RCC 7860 (cell line): ENCODE results near the gene MYL11.

Experiments used
- DNase-seq: peaks from one replicate; pipeline ENCODE4 v3.0.0-alpha.2; 2015; ENCODE audit warnings: low spot score
- FAIRE-seq: peaks from 2 replicates; lab custom pipeline; 2012; peaks lifted over from hg19 to GRCh38; lab: Jason Lieb, UNC

Gene MYL11

DNA sequence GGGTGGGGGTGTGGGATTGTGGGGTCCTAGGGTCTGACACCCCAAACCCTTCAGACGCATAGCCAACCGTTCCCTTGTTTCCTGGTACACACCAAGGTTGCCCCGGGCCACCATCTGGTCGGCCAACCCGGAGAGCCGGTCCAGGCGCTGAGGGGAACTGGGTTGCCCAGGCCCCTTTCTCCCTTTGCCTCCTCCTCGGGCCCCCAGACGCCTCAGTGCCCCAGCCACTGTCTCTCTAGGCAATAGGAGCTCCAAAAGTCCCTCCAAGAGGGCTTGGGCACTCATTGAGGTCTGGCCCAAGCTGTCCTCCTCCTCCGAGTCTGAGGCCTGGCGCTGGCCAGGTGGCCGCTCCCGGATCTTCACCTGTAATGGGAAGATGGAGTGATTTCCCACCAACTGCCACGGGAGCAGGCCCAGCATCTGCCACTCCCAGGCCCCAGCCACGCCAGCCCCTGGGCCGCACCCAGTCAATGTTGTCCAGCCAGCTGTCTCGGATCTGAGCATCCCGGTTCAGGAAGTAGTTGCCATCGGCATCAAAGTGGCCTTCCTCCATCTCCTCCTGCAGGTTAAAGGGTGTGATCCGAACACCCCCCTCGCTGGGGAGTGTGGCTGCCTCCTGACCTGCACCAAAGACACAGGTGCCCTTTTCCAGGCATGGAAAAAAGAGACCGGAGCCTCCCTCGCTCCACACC is 21.0 kb upstream of the MYL11 start:
- FAIRE-seq: no peak
- no peak for DNase-seq

DNA sequence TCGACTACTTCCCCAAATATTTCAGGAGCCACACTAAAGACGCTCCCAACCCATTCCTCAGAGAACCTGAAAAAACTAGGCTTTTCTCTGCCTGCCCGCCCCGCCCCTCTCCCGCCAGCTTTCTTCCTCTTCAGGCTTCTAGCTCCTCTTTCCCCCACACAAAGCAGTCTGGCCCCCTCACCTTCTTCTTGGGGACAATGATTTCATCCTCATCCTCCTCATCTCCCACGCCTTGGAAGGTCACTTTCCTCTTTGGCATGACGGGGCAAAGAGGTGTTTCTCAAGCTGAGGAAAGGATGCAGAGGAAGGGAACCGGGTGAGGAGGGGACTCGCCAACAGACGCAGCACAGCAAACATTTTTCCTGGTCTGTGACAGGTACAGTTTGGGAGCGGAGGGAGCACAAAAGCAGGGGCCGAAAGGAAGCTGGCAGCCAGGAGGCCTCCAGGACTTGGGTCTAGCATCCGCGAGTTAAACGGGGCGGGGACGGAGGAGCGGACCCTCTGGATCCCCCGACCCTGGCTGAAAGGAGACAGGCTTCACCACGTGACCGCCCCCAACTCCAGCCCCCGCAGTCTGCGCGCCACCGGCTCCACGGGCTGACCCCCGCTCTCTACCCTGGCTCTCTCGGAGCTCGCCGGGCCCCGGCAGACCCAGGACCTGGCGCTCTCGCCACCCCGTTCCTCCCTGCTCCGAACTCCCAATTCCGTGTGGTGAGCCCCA is 20.0 kb upstream of the MYL11 start:
- no peak for FAIRE-seq
- DNase-seq: no peak

DNA sequence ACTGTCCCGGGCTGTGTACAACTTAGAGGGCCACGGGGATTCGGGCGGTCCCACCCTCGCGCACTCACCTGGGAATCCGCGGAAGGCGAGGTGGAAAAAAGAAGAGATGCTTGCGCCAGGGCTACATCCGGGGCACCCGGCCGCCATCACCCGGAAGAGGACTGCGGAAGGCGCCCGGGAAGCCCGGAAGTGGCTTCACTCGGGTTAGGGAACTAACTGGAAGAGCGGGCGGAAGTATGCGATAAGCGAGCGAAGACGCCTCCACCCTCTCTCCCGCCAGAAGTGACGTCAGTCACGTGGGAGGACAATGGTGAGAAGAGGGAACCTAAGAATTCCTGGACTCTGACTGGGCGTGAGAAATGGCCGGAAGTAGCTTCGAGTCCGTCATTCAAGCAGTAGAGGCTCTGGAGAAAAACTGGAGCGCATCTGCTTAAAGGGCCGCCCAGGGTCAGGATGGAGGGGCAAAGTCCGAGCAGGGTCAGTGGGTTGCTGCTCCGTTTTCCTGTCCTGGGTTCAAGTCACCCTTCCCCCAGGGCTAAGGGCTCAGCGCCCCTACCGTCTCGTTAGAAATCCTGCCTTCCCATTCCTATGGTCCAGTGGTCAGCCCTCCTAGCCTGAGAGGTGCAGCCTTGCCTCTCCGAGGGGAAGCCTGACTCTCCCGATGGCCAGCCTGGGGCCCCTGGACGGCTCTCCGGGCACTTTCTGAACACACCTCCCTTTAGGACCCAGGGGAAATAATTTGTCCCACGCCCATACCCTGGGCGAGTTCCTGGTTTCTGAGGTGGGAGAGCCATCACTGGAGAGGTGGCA is 19.3 kb upstream of the MYL11 start, which contains the start of gene CD2BP2:
Gene CD2BP2, minus strand, starts transcription at position 165 of the 810 bp plus-strand sequence. CDS start 627 bp downstream, outside the sequence.
- peak; percentile 98 for DNase-seq
- FAIRE-seq: peak; percentile 93

DNA sequence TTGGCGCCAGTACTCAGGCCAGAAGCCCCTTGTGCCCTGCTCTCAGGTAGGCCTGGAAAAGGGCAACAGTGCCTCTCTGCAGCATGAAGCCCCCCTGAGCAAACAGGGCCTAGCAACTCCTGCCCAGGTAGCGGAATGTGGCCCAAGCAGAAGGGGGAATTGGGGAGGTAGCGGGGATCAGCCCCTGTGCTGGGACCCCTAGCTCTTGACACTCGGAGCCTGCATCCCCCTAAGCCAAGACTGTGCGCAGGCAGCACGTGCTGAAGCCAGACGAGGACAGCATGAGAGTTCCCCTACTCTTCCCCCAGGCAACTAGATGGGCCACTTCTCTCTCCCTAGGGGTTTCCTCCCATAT is 18.7 kb upstream of the MYL11 start:
- DNase-seq (no peak), FAIRE-seq (no peak)

DNA sequence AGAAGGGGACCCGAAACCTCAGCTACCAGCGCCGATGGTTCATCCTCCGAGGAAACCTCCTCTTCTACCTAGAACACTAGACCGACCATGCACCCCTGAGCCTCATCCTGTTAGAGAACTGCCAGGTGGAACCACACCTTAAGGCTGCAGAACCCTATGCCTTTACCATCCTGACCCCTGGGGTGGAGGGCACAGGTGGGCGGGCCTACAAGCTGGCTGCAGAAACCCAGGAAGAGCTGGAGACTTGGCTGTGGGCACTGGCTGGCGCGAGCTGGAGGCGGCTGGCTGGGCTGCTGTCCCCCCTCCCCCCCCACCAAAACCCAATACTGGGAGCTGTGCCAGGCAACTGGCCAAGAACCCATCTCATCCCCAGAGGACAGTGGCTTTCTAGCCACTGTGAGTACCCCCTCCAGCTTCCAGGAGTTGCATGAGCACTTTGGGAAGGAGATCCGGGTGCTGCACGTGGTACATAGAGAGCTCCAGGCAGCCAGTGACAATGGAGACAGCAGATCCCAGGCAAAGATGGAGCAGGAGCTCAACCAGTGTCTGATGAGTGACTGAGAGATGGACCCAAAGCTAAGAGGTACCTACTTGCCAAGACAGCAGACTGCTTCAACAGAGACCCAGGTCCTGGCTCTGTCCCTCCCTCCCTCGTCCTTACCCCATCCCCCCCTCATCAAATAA is 18.1 kb upstream of the MYL11 start:
- DNase-seq: no peak
- no peak for FAIRE-seq

DNA sequence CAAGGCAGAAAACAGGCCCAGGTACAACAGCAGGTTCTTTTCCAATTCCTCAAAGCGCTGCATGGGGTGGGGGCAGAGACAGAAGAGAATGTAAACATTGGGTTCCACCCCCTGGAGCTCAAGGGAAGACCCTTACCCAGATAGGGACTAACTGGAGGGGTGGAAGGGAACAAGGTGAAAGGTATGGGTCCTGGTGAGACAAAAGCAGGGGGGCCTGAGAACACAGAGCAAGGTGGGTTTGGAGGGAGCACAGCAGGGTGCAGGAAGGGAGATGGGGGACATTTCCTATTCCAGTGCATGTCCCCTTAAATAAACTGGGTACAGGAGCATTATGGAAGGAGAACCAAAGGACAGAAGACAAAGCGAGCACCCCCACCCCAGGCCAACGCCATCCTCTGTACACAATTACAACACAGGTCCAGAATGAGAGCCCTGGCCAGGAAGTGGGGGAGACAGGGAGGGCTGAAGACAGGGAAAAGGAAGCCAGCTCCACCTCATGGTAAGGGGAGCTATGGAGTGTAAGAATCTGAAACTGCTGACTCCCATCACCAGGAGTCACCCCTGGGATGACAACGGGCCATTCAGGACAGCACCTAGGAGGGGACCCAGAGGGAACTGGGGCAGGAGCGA is 17.4 kb upstream of the MYL11 start:
- DNase-seq (no peak), FAIRE-seq (no peak)

DNA sequence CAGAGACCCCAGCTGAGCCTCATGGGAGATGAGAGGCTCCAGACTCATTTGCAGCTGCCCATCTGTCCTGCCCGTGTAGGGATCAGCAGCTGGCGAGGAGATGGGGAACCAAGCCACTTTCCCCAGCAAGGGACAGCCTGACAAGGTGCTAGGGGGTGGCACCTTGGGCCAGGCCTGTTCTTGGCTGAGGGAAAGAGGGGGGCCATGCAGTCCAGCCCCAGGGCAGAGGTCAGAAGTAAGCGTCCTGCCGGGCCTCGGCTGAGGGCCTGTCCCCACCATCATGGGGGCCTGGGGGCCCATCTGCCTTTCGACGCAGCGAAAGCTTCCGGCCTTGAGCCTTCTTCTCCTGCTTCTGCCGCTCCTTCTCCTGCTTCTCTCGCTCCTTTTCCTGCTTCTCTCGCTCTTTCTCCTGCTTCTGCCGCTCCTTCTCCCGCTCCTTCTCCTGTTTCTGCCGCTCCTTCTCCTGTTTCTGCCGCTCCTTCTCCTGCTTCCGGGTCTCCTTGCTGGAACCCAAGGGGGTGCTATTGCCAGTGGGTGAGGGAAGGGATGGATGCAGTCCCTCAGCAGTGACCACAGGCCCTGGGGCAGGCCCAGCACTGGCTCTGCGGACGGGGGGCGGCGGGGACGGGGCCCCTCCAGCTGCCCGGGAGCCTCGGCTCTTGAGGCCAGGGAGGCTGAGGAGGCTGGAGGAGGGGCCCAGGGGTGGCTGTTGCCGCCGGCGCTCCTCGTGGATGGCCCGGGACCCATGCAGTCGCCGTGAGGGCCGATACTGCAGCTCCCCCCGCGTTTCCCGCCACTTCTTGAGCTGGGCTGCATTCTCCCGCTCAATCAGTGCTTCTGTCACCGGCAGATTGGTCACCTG is 16.7 kb upstream of the MYL11 start:
- FAIRE-seq: no peak

DNA sequence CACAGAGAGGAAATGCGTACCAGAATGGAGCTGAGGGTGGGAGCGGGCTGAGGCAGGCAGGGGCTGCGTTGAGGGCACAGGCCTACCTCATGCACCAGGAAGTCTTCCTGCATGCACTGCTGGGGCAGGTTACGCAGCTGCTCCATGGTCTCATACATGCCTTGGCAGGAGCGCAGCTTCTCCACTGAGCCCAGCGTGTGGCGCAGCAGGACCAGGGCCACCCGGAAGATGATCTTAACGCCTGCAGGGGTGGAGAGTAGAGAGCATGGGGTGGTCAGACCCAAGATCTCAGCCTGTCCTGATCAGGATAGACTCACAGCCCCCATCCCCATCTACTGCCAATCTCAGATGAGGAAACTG is 16.0 kb upstream of the MYL11 start:
- no peak for DNase-seq
- no peak for FAIRE-seq

More for the DNA sequence above, 16.7 kb upstream of the MYL11 start:
- no peak for DNase-seq

DNA sequence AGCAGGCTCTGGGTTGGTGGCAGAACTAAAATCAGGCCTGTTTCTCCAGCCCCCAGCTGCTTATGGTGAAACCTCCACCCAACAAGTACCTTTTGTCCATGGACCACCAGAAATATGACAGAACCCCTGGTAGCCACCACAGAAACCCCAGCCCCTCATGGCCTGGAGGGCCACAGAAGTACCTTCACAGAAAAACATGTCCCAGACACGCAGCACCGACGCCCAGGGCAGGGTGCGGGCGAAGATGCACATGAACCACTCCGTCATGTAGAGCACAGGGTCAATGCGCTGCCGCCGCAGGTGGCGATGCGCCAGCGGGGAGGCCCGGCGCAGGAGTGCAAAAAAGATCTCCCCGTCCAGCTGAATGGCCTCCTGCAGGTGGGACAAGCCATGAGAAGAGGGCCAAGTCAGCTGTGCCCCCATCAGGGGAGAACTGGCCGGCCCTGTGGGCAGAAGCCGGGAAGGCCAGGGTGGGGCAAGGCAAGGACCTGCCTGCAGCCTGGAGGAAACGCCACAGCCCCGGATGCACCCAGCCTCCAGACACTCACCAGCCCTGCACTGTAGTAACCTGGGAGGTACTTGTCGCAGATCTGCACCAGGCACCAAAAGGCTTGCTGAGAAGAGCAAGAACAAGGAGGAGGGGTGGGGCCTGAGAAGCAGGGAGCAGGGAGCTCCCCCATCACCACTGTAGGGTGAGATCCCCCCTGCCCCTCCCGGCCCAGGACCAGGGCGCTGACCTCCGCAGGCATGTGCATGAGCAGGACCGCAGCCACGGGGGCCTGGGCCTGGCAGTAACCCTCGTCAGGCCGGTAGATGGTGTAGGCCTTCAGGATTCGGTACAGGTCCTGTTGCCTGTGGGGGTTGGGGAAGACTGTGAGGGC is 15.4 kb upstream of the MYL11 start:
- DNase-seq: no peak
- FAIRE-seq: no peak

DNA sequence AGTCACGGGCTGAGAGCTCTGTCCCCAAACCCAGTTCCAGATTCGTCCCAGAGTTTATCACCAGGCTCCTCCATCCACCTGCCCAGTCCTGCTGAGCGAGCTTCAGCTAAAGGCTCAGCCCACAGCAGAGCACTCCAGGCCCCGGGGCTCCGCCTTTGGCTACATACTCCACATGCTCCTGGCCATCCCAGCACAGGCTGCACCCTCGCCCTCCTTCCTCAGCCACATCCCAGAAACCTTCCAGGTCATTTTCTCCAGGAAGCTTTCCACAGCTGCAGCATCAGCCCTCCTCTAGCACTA is 14.8 kb upstream of the MYL11 start:
- DNase-seq (no peak), FAIRE-seq (no peak)

DNA sequence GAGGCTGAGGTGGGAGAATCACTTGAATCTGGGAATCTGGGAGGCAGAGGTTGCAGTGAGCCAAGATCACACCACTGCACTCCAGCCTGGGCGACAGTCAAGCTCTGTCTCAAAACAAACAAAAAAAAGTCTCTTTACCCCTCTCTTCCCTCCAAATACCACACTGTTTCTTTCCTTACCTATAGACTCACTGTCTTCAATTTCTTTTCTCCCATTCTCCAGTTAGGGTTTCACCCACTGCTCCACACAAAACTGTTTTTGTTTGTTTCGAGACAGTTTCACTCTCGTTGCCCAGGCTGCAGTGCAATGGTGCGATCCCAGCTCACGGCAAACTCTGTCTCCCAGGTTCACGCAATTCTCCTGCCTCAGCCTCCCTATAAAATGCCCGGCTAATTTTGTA is 13.4 kb upstream of the MYL11 start:
- FAIRE-seq (no peak), DNase-seq (no peak)

DNA sequence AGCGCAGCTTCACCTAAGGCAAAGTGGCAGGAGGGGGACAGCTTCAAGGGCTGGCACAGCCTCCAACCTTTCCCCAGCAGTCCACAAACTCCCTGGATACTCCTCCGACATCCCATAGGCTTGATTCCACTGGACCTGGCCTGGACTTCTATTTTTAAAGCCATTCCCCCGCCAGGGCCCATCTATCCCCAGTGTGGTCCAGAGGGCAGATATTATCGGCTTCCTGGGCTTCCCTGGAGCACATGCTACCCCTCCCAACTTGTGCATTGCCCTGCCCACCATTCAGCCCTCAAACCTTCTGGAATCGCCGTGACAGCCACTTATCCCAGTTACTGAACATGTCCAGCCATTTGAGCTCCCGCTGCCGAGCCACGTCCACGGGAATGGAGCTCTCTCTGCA is 9.4 kb upstream of the MYL11 start:
- FAIRE-seq: no peak

DNA sequence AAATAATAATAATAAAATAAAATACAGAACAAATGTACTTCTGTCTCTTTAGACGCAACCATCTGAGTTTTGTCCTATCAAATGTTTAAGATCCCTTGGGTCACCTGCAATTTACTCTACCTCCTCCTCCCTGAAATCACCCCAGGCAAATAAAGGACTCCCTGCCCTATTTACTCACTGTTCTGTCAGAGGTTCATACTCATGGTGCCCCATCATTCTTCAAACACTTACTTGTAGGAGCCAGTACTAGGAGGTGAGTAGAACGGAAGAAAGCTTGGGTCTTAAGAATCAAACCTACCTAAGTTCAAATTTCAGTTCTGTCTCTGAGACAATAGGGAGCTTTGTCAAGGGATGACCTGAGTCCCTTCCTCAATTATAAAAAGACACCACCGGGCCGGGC is 8.1 kb upstream of the MYL11 start:
- DNase-seq (no peak), FAIRE-seq (no peak)

More for the DNA sequence above, 9.4 kb upstream of the MYL11 start:
- DNase-seq: no peak

DNA sequence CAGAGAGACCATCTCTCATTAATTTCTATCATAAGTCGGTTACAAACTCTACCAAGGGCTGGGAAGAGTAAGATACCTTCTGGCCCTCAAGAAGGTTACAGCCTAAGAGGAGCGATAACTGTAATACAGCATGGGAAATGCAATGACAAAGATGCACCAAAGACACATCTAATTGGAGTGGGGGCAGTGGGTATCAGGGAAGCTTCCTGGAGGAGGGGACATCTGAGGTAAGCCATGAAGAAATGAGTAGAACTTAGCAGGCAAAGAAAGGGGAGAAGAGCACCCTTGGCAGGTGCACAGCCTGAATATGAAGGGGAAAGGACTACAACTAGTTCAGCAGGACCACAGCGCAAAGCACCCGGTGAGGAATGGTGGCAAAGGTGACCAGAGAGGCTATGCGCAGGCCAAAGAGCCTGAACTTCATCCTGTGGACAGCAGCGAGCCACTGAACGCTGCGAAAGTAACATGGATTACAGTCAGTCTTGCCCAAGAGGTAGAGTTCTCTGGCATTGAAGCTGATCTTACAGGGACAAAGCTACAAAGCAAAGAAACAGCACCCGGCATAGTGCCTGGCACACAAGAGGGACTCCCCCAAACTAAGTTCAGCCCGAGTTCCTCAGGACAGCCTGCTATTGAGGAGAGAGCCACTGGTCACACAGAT is 7.1 kb upstream of the MYL11 start:
- FAIRE-seq (no peak), DNase-seq (no peak)

DNA sequence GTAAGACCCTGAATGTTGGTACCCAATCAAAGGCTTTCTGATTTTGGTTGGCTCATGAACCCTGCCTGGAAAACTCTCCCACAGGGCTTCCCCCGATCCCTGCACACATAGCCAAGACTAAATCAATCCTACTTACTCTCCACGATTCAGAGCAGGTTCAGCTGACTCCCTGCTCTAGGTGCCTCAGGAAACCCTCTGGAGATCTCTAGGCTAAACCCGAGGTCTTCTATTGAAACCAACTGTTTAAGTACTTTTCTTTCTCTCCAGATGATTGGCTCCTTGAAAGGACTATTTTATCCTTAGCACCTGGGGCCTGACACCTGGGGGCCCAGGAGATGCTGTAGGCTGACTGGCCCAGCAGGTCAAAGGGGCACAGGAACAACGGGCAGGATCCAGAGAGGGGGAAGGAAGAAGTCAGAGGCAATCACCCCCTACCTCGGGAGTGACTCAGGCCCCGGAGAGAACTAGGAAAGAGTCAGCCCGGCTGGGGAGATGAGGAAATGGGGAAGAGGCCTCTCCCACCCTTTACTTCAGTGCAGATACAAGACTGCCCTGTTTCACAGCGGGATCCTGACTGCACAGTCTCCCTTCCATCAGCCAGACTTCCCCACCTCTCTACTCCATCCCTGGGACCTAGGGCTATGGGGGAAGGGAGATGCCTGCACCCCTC is 6.3 kb upstream of the MYL11 start:
- FAIRE-seq (no peak), DNase-seq (peak; percentile 48)

DNA sequence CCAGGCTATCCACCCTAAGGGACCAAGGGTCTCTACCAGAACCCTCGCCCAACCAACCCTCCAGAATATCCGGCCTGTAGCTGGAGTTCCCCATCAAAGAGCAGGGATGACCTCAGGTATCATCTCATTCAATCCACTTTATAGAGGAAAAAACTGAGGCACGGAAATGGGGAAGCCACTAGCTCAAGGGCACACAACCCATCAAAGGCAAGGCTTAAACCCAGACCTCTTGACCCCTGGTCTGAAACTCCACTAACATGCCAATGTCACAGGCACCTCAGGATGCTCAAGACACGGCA is 5.9 kb upstream of the MYL11 start:
- DNase-seq (no peak), FAIRE-seq (no peak)

DNA sequence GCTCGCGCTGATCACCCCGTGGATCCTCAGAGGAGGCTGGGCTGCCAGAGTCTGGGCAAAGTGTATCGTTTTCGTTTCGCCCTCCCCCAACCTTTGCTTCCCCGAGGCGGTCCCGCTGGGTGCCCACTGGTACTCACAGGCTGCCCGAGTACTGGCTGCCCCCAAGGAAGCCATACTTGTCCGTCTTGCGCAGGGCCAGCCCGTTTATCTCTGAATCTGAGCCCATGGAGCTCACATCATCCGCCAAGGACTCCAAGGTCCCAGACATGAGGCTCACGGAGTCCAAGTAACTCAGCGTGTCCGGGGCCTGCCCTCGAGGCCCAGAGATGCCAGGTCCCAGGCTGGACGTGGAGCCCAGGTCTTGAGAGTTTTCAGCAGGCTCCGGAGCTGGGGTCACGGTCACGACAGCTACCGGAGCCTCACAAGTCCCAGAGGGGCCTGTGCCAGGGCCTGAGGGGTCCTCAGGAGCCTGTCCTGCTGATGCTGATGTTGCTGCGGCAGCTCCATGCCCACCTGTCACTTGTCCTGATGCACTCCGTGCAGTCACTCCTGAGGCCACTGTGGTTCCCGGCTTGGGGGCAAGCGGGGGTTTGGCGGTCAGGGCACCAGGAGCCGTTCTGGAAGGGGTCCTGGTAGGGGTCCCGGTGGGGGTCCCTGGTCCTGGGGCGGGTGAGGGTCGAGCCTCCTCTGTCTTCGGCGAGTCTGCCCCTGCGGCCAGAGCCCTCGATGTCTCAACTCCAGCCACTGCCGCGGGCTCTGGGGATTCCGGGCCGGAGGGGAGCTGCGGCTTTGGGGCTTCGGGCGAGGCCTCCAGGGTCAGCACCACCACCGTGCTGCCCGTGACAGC is 5.3 kb upstream of the MYL11 start:
- FAIRE-seq (no peak), DNase-seq (no peak)
